ENCODE data around the gene CENPI.
A peak's percentile ranks its signal among the peaks of the same experiment; 100 is the strongest.
"Not testable (repeated sequence)": the region's sequence is repeated elsewhere in the genome, so short reads cannot be mapped to it uniquely, and the experiment has no call there.

The CENPI gene

GRCh38 chrX:101097546-101098453 lies at the start of gene CENPI:
Gene CENPI (plus strand): TSS chrX:101098204. CDS start chrX:101101071, 2,867 bp downstream.
- DNase-seq: peak; percentile 90

GRCh38 chrX:101051153-101051548 lies 46.9 kb upstream of the CENPI start:
- DNase-seq: no peak

GRCh38 chrX:101051549-101052302 lies 46.3 kb upstream of the CENPI start, which contains the start of gene TRMT2B:
Gene TRMT2B (minus strand): TSS chrX:101052111. CDS start chrX:101042289, 9,822 bp downstream.
- peak; percentile 75 for DNase-seq

- not testable (repeated sequence) for DNase-seq
These were observed 41.5 kb upstream of the CENPI start for GRCh38 chrX:101056551-101056950.

- no peak for DNase-seq
These were observed 40.8 kb upstream of the CENPI start for GRCh38 chrX:101057093-101057714.

GRCh38 chrX:101062176-101062575 lies 35.8 kb upstream of the CENPI start:
- DNase-seq: no peak

GRCh38 chrX:101071582-101071981 lies 26.4 kb upstream of the CENPI start:
- DNase-seq: no peak

GRCh38 chrX:101078716-101079598 lies 19.0 kb upstream of the CENPI start, which contains the start of gene TMEM35A:
Gene TMEM35A (plus strand): TSS chrX:101078879. CDS start chrX:101079003, 124 bp downstream.
- DNase-seq: no peak

GRCh38 chrX:101079736-101080270 lies 18.2 kb upstream of the CENPI start:
- no peak for DNase-seq

GRCh38 chrX:101080326-101081124 lies 17.5 kb upstream of the CENPI start:
- no peak for DNase-seq

GRCh38 chrX:101081231-101081630 lies 16.8 kb upstream of the CENPI start:
- DNase-seq: no peak

- no peak for DNase-seq
These were observed 6.2 kb upstream of the CENPI start for GRCh38 chrX:101091817-101092216.

- DNase-seq: no peak
These were observed 10.3 kb downstream of the CENPI start for GRCh38 chrX:101108284-101108683.

GRCh38 chrX:101117701-101118100 lies 19.7 kb downstream of the CENPI start:
- DNase-seq: no peak

GRCh38 chrX:101136235-101136634 lies 38.2 kb downstream of the CENPI start:
- no peak for DNase-seq

Data from activated CD4-positive, alpha-beta T cell treated with anti-CD3 and anti-CD28 coated beads, Interleukin-2, amount 50 U/mL, for 1 hour (primary cell).